ENCODE data around the gene DDX39A. TPM values are rescaled to one million over a fixed set of nuclear protein-coding genes. Genes with fewer than 3 reads are reported as not detected.

Gene DDX39A
- total and polyA plus RNA-seq, 2 of the 13 experiments (the other 11 are each of a cell fraction or from before 2014, with no cell fraction given), result 34.6 to 90.4 TPM

GRCh38 chr19:14432791-14433553 lies 13.8 kb upstream of the DDX39A start, which contains the start of gene PKN1 (continued):
- TF ChIP-seq, protein P1, sequence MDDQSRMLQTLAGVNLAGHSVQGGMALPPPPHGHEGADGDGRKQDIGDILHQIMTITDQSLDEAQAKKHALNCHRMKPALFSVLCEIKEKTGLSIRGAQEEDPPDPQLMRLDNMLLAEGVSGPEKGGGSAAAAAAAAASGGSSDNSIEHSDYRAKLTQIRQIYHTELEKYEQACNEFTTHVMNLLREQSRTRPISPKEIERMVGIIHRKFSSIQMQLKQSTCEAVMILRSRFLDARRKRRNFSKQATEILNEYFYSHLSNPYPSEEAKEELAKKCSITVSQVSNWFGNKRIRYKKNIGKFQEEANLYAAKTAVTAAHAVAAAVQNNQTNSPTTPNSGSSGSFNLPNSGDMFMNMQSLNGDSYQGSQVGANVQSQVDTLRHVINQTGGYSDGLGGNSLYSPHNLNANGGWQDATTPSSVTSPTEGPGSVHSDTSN (CRISPR knock-in tag; IDR thresholded peaks at IDR 0.05; ENCODE audit: borderline replicate concordance), result no peak
- TF ChIP-seq JARID2 (CRISPR knock-in tag; IDR thresholded peaks at IDR 0.05; ENCODE audit: insufficient replicate concordance), result no peak
- no peak for TF ChIP-seq ARID2 (CRISPR knock-in tag; IDR thresholded peaks at IDR 0.05; ENCODE audit: borderline replicate concordance)
- no peak for TF ChIP-seq MEF2D (CRISPR knock-in tag; IDR thresholded peaks at IDR 0.05)
- no peak for TF ChIP-seq NFE2 (CRISPR knock-in tag; IDR thresholded peaks at IDR 0.05)
- TF ChIP-seq ZBTB34 (CRISPR knock-in tag; IDR thresholded peaks at IDR 0.05), result no peak
- TF ChIP-seq, protein P2, sequence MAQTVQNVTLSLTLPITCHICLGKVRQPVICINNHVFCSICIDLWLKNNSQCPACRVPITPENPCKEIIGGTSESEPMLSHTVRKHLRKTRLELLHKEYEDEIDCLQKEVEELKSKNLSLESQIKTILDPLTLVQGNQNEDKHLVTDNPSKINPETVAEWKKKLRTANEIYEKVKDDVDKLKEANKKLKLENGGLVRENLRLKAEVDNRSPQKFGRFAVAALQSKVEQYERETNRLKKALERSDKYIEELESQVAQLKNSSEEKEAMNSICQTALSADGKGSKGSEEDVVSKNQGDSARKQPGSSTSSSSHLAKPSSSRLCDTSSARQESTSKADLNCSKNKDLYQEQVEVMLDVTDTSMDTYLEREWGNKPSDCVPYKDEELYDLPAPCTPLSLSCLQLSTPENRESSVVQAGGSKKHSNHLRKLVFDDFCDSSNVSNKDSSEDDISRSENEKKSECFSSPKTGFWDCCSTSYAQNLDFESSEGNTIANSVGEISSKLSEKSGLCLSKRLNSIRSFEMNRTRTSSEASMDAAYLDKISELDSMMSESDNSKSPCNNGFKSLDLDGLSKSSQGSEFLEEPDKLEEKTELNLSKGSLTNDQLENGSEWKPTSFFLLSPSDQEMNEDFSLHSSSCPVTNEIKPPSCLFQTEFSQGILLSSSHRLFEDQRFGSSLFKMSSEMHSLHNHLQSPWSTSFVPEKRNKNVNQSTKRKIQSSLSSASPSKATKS (CRISPR knock-in tag; IDR thresholded peaks at IDR 0.05), result no peak
- no peak for TF ChIP-seq GFI1 (CRISPR knock-in tag; IDR thresholded peaks at IDR 0.05; ENCODE audit: borderline replicate concordance)
- TF ChIP-seq SIN3A (IDR thresholded peaks at IDR 0.05; ENCODE audit: borderline replicate concordance, low read depth, low read length), result no peak
- no peak for TF ChIP-seq ZBTB1 (CRISPR knock-in tag; IDR thresholded peaks at IDR 0.05; ENCODE audit: borderline replicate concordance)
- peak; percentile 5; the same call in 1 of the 2 replicates for TF ChIP-seq CHD4 (IDR thresholded peaks at IDR 0.05; ENCODE audit: borderline replicate concordance, low read length)
- TF ChIP-seq HES4 (CRISPR knock-in tag; IDR thresholded peaks at IDR 0.05; ENCODE audit: borderline replicate concordance), result no peak
- no peak for TF ChIP-seq KIAA2018 (CRISPR knock-in tag; IDR thresholded peaks at IDR 0.05; ENCODE audit: borderline replicate concordance)
- no peak for TF ChIP-seq RFX3 (CRISPR knock-in tag; IDR thresholded peaks at IDR 0.05)
- TF ChIP-seq THAP11 (CRISPR knock-in tag; IDR thresholded peaks at IDR 0.05), result no peak
- TF ChIP-seq ZNF3 (CRISPR knock-in tag; IDR thresholded peaks at IDR 0.05), result no peak
